SK-N-MC (cell line): Measurements from ENCODE around the gene CLC.

Experiments
- EZH2 ChIP-seq: fragments of 200-600 bp; sonication (generic); IDR thresholded peaks from one replicate; pipeline ENCODE4 v1.6.1; 2017; ENCODE audit warnings: antibody characterized with exemption
- FOXP2 ChIP-seq: optimal IDR thresholded peaks from 2 replicates; pipeline ENCODE3; 2011; ENCODE audit warnings: mild to moderate bottlenecking, moderate library complexity; ENCODE audit not compliant: insufficient read depth; ENCODE audit errors: extremely low read length, control extremely low read depth
- POLR2AphosphoS5 ChIP-seq: IDR thresholded peaks from 2 replicates; pipeline ENCODE4 v1.6.1; 2012; ENCODE audit warnings: mild to moderate bottlenecking, low read depth, low read length, borderline replicate concordance

DNA sequence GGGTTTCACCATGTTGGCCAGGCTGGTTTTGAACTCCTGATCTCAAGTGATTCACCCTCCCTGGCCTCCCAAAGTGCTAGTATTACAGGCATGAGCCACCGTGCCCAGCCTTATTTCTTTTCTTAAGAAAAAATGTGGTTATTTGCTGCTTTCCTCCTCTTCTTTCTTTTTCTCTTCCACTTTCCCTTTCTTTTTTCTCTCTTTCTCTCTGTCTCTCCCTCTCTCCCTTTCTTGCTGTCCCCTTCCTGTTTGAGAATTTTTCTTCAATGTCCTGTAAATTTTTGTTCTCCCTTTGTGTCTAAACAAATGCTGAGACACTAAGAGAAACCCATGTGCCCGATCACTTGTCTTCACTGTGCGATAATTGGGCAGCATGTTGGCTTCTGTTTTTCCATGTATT lies 43.1 kb upstream of the CLC start:
- no peak for TF ChIP-seq POLR2AphosphoS5
- TF ChIP-seq EZH2, result no peak
- no peak for TF ChIP-seq FOXP2
